Measurements from ENCODE around the gene CCNB2. TPM values are rescaled to one million over a fixed set of nuclear protein-coding genes. Genes with fewer than 3 reads are reported as not detected.

The CCNB2 gene
- total and polyA plus RNA-seq, 9 of the 15 experiments (the other 6 are each of a cell fraction or from before 2014, with no cell fraction given), result 84.8 to 266 (median 124) TPM

DNA sequence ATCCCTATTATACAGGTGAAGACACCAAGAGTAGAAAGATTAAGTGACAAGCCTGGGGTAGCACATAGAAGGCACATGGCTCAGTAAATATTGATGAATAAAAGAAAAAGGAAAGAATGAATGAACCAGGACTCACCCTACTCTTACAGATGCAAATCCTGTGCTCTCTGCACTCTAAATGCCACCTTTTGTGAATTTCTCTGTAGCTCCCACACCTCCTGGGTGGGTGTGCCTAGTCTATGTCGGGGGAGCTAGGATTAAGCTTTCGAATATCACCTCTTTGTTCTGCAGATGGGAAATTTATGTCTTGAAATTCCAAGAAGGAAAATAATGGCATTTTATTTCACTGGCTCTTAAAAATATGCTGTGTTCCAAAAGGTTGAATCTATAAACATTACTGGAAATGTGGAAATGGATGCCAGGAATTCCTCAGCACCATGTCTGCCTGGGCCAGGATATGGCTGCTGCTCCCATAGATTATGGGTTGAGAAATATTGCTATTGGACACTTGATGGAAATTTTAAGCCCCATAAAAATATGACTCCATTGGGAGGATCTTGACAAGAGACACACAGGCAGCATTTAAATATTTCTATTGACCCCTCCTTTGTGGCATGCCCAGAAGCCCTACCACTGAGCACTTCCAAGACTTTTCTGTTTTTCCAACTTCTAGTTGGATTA is 43.3 kb downstream of the CCNB2 start:
- intact Hi-C loops (cut with micrococcal nuclease), result no loop called here
- no peaks in the 10 kb centered on the region for H3K36me3 ChIP-seq (ENCODE audit: control insufficient read depth, insufficient read depth, low read length)
- ChIA-PET CTCF (ENCODE audit: low intra/inter-chr PET ratio) (no interaction called here), POLR2A (interaction anchor here (2.0 kb wide), 1 partner anchor 18 kb away, joined by 4 read pairs; no protein-coding TSS in a partner anchor)
- no peaks in the 10 kb centered on the region for H3K9me3 ChIP-seq (replicated peaks; ENCODE audit: control insufficient read depth, insufficient read depth, low read depth, low read length)
- H3K4me3 ChIP-seq, result no peak overlapping the region
- peaks cover 10 to 11% of the 10 kb centered on the region in 2 experiments for H3K27me3 ChIP-seq (ENCODE audit: control insufficient read depth in 2 of 2, insufficient read depth in 2 of 2, low read length in 2 of 2)
- no peaks in the 10 kb centered on the region for H3K4me1 ChIP-seq (replicated peaks in 1 of 2; ENCODE audit: control insufficient read depth in 2 of 2, insufficient read depth in 2 of 2, low read length in 2 of 2)
- WGBS (ENCODE audit: insufficient coverage, low coverage, missing lambda C conversion rate), result 11% methylated on average over 2 of the region's 2 CpGs
- in situ Hi-C loops (cut with MboI), result no loop called here
- no peak overlapping the region for H3K27ac ChIP-seq (ENCODE audit: extremely low read depth, low read depth, low read length)
- H3K4me2 ChIP-seq (ENCODE audit: insufficient read depth, low read length), result no peak overlapping the region
- H3K9me1 ChIP-seq (ENCODE audit: control insufficient read depth, insufficient read depth, low read length), result no peaks in the 10 kb centered on the region
- FAIRE-seq (no peak), DNase-seq (ENCODE audit: extremely low read depth in 1 of 4, low spot score in 3 of 4) (no peak), ATAC-seq (no peak)
- no peaks in the 10 kb centered on the region for H4K20me1 ChIP-seq (replicated peaks; ENCODE audit: control insufficient read depth, insufficient read depth, low read length)
- H3K79me2 ChIP-seq (ENCODE audit: control insufficient read depth, insufficient read depth, low read length), result no peaks in the 10 kb centered on the region
- H2AFZ ChIP-seq (ENCODE audit: low read depth, low read length), result no peak overlapping the region
- BruUV-seq (replicated peaks), result no TSS peak
- no peak overlapping the region for H3K9ac ChIP-seq (ENCODE audit: insufficient read depth in 1 of 2, low read depth in 2 of 2, low read length in 2 of 2)
- TF ChIP-seq DDX20 (tag; IDR thresholded peaks at IDR 0.05; ENCODE audit: low read depth) (no peak), ETV5 (CRISPR knock-in tag; IDR thresholded peaks at IDR 0.05; ENCODE audit: low read depth) (no peak), SPI1 (IDR thresholded peaks at IDR 0.05; ENCODE audit: borderline replicate concordance, low read depth, low read length) (no peak), RBM17 (IDR thresholded peaks at IDR 0.05; ENCODE audit: borderline replicate concordance, low read depth, low read length) (no peak), BCL6 (CRISPR knock-in tag; IDR thresholded peaks at IDR 0.05) (no peak), ZNF764 (CRISPR knock-in tag; IDR thresholded peaks at IDR 0.05; ENCODE audit: low read depth) (no peak), PHB (CRISPR knock-in tag; IDR thresholded peaks at IDR 0.05) (no peak), ZNF224 (CRISPR knock-in tag; IDR thresholded peaks at IDR 0.05) (no peak), HLTF (IDR thresholded peaks at IDR 0.05) (no peak)
- TF ChIP-seq, protein P1, sequence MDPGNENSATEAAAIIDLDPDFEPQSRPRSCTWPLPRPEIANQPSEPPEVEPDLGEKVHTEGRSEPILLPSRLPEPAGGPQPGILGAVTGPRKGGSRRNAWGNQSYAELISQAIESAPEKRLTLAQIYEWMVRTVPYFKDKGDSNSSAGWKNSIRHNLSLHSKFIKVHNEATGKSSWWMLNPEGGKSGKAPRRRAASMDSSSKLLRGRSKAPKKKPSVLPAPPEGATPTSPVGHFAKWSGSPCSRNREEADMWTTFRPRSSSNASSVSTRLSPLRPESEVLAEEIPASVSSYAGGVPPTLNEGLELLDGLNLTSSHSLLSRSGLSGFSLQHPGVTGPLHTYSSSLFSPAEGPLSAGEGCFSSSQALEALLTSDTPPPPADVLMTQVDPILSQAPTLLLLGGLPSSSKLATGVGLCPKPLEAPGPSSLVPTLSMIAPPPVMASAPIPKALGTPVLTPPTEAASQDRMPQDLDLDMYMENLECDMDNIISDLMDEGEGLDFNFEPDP (CRISPR knock-in tag; IDR thresholded peaks at IDR 0.05), result no peak
- TF ChIP-seq, protein P2, sequence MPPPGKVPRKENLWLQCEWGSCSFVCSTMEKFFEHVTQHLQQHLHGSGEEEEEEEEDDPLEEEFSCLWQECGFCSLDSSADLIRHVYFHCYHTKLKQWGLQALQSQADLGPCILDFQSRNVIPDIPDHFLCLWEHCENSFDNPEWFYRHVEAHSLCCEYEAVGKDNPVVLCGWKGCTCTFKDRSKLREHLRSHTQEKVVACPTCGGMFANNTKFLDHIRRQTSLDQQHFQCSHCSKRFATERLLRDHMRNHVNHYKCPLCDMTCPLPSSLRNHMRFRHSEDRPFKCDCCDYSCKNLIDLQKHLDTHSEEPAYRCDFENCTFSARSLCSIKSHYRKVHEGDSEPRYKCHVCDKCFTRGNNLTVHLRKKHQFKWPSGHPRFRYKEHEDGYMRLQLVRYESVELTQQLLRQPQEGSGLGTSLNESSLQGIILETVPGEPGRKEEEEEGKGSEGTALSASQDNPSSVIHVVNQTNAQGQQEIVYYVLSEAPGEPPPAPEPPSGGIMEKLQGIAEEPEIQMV (tag; conservative IDR thresholded peaks at IDR 0.05; ENCODE audit: low read depth), result no peak
- TF ChIP-seq, protein P3, sequence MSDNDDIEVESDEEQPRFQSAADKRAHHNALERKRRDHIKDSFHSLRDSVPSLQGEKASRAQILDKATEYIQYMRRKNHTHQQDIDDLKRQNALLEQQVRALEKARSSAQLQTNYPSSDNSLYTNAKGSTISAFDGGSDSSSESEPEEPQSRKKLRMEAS (CRISPR knock-in tag; IDR thresholded peaks at IDR 0.05), result no peak
- TF ChIP-seq, protein P4, sequence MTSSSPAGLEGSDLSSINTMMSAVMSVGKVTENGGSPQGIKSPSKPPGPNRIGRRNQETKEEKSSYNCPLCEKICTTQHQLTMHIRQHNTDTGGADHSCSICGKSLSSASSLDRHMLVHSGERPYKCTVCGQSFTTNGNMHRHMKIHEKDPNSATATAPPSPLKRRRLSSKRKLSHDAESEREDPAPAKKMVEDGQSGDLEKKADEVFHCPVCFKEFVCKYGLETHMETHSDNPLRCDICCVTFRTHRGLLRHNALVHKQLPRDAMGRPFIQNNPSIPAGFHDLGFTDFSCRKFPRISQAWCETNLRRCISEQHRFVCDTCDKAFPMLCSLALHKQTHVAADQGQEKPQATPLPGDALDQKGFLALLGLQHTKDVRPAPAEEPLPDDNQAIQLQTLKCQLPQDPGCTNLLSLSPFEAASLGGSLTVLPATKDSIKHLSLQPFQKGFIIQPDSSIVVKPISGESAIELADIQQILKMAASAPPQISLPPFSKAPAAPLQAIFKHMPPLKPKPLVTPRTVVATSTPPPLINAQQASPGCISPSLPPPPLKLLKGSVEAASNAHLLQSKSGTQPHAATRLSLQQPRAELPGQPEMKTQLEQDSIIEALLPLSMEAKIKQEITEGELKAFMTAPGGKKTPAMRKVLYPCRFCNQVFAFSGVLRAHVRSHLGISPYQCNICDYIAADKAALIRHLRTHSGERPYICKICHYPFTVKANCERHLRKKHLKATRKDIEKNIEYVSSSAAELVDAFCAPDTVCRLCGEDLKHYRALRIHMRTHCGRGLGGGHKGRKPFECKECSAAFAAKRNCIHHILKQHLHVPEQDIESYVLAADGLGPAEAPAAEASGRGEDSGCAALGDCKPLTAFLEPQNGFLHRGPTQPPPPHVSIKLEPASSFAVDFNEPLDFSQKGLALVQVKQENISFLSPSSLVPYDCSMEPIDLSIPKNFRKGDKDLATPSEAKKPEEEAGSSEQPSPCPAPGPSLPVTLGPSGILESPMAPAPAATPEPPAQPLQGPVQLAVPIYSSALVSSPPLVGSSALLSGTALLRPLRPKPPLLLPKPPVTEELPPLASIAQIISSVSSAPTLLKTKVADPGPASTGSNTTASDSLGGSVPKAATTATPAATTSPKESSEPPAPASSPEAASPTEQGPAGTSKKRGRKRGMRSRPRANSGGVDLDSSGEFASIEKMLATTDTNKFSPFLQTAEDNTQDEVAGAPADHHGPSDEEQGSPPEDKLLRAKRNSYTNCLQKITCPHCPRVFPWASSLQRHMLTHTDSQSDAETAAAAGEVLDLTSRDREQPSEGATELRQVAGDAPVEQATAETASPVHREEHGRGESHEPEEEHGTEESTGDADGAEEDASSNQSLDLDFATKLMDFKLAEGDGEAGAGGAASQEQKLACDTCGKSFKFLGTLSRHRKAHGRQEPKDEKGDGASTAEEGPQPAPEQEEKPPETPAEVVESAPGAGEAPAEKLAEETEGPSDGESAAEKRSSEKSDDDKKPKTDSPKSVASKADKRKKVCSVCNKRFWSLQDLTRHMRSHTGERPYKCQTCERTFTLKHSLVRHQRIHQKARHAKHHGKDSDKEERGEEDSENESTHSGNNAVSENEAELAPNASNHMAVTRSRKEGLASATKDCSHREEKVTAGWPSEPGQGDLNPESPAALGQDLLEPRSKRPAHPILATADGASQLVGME (CRISPR knock-in tag; IDR thresholded peaks at IDR 0.05), result no peak
